Fibroblast of skin of right quadriceps (primary cell): Measurements from ENCODE around the gene PCDH19.
A peak's percentile ranks its signal among the peaks of the same experiment; 100 is the strongest.

Experiments
- DNase-seq: peaks from one replicate; pipeline ENCODE4 v3.0.0-alpha.2; 2013

PCDH19 gene

GRCh38 chrX:100405424-100405823 lies 4.6 kb downstream of the PCDH19 start:
- DNase-seq = no peak

- DNase-seq = no peak
Observed at GRCh38 chrX:100404851-100405250, 5.2 kb downstream of the PCDH19 start.

- DNase-seq = no peak
Observed at GRCh38 chrX:100395781-100396180, 14.3 kb downstream of the PCDH19 start.

GRCh38 chrX:100381619-100382018 lies 28.5 kb downstream of the PCDH19 start:
- DNase-seq = peak; percentile 34

- DNase-seq = peak; percentile 45
Observed at GRCh38 chrX:100379388-100379986, 30.6 kb downstream of the PCDH19 start.

GRCh38 chrX:100377826-100378225 lies 32.2 kb downstream of the PCDH19 start:
- no peak for DNase-seq

GRCh38 chrX:100376576-100376975 lies 33.5 kb downstream of the PCDH19 start:
- peak; percentile 85 for DNase-seq

GRCh38 chrX:100373673-100374072 lies 36.4 kb downstream of the PCDH19 start:
- DNase-seq = no peak

GRCh38 chrX:100368167-100368566 lies 41.9 kb downstream of the PCDH19 start:
- peak; percentile 24 for DNase-seq

GRCh38 chrX:100363896-100364295 lies 46.2 kb downstream of the PCDH19 start:
- DNase-seq = no peak

GRCh38 chrX:100358766-100359165 lies 51.3 kb downstream of the PCDH19 start:
- DNase-seq = no peak

- DNase-seq = no peak
Observed at GRCh38 chrX:100356351-100356896, 53.6 kb downstream of the PCDH19 start.

- no peak for DNase-seq
Observed at GRCh38 chrX:100355680-100356079, 54.4 kb downstream of the PCDH19 start.

GRCh38 chrX:100353326-100353725 lies 56.7 kb downstream of the PCDH19 start:
- DNase-seq = no peak

GRCh38 chrX:100350704-100351489 lies 59.2 kb downstream of the PCDH19 start:
- no peak for DNase-seq

- no peak for DNase-seq
Observed at GRCh38 chrX:100349391-100349790, 60.7 kb downstream of the PCDH19 start.

- DNase-seq = peak; percentile 44
Observed at GRCh38 chrX:100341142-100341510, 68.9 kb downstream of the PCDH19 start.

GRCh38 chrX:100340491-100341141 lies 69.5 kb downstream of the PCDH19 start:
- DNase-seq = no peak

GRCh38 chrX:100328351-100328750 lies 81.7 kb downstream of the PCDH19 start:
- DNase-seq = no peak

GRCh38 chrX:100319716-100320115 lies 90.4 kb downstream of the PCDH19 start:
- peak; percentile 7 for DNase-seq

GRCh38 chrX:100316987-100317386 lies 93.1 kb downstream of the PCDH19 start:
- DNase-seq = peak; percentile 76

- peak; percentile 48 for DNase-seq
Observed at GRCh38 chrX:100315566-100315965, 94.5 kb downstream of the PCDH19 start.

GRCh38 chrX:100299559-100299958 lies 110.5 kb downstream of the PCDH19 start:
- DNase-seq = no peak

- no peak for DNase-seq
Observed at GRCh38 chrX:100297728-100298127, 112.3 kb downstream of the PCDH19 start.
